Upper lobe of left lung (tissue), 6 donors: Measurements from ENCODE around the gene CCDC142. TPM values are rescaled to one million over a fixed set of nuclear protein-coding genes. Genes with fewer than 3 reads are reported as not detected.

Experiments used
- ATAC-seq, 2 donors: fragments of 200-7000 bp; cut with Tn5 transposase; one replicate each; pipeline ENCODE4 v1.9.1; 2022; ENCODE audit warnings: mild to moderate bottlenecking in 2 of 2, moderate library complexity in 2 of 2; ENCODE audit not compliant: low FRiP score in 2 of 2
- DNase-seq, 2 donors: peaks; one replicate each; pipeline ENCODE4 v3.0.0-alpha.2; 2019 to 2020
- H3K27ac ChIP-seq, 4 donors: fragments of 200-600 bp; sonication (generic); one replicate each; pipeline ENCODE4 v1.5.1; 2016 to 2019
- H3K27me3 ChIP-seq, 4 donors: fragments of 200-600 bp; sonication (generic); one replicate each; pipeline ENCODE4 v1.5.1; 2017 to 2019
- H3K36me3 ChIP-seq, 4 donors: fragments of 200-600 bp; sonication (generic); one replicate each; pipeline ENCODE4 v1.5.1; 2016 to 2019
- H3K4me1 ChIP-seq, 4 donors: fragments of 200-600 bp; sonication (generic); one replicate each; pipeline ENCODE4 v1.5.1; 2018 to 2019
- H3K4me3 ChIP-seq, 4 donors: fragments of 200-600 bp; sonication (generic); one replicate each; pipeline ENCODE4 v1.5.1; 2017 to 2019; ENCODE audit warnings: mild to moderate bottlenecking in 2 of 4, moderate library complexity in 1 of 4
- H3K9me3 ChIP-seq, 4 donors: fragments of 200-600 bp; sonication (generic); one replicate each; pipeline ENCODE4 v1.5.1; 2018 to 2019
- EP300 ChIP-seq, 4 donors: sonication (generic); formaldehyde crosslinking; IDR thresholded peaks; one replicate each; pipeline ENCODE4 v1.5.1; 2017; ENCODE audit warnings: antibody characterized with exemption in 4 of 4, control low read depth in 2 of 4
- POLR2A ChIP-seq, 4 donors: fragments of 450-650 bp; IDR thresholded peaks; one replicate each; pipeline ENCODE4 v1.5.1; 2016 to 2017; ENCODE audit warnings: antibody characterized with exemption in 4 of 4, mild to moderate bottlenecking in 2 of 4
- POLR2AphosphoS5 ChIP-seq, 2 donors: sonication (generic); formaldehyde crosslinking; IDR thresholded peaks; one replicate each; pipeline ENCODE4 v1.5.1; 2017; ENCODE audit warnings: antibody characterized with exemption in 2 of 2
- WGBS, 2 donors: methylation state at CpG; one replicate each; pipeline ENCODE4 v1.1.5; 2017 to 2018; 5-methylcytosine and 5-hydroxymethylcytosine counted together
- total RNA-seq, 6 donors: library from RNA; depleted of rRNA in 4 of 6; stranded (reverse); fragments of >200 nt in 4 of 6; gene quantifications; one replicate each; pipeline versions ENCODE4 v1.1.0 to v1.2.1, GENCODE V29; 2016 to 2021
- TF ChIP-seq, protein P1 (sequence below), 6 experiments: fragments of 450-650 bp in 4 of 6; fragments of 200-600 bp in 2 of 6; sonication (generic) in 2 of 6; IDR thresholded peaks; one replicate each; pipeline ENCODE4 v1.5.1; 2016 to 2019; ENCODE audit warnings: antibody characterized with exemption in 6 of 6
- donor health status: DM: no; HTN: no; CAD: no; lungs with moderate emphysema.
- donor health status: DM: no; HTN: yes; CAD: no; lungs with severe emphysema.

The CCDC142 gene
- total RNA-seq, 6 donors from 2014 or later: 14.8 to 67.1 (median 19.8) TPM

- no peaks in the 10 kb centered on the region for H3K9me3 ChIP-seq
- H3K27me3 ChIP-seq: peaks cover 0 to 25% (median 4%) of the 10 kb centered on the region in 4 donors
- TF ChIP-seq POLR2A (IDR thresholded peaks at IDR 0.05): no peak
- TF ChIP-seq POLR2AphosphoS5 (IDR thresholded peaks at IDR 0.05): no peak
- H3K36me3 ChIP-seq: peaks cover 0 to 22% (median 6%) of the 10 kb centered on the region in 4 donors
- ATAC-seq (no peak), DNase-seq (peak in 1 of 2 donors; percentile 51)
- H3K27ac ChIP-seq: peak overlapping the region; percentile 64 to 90 (median 82)
- H3K4me3 ChIP-seq: peak overlapping the region; percentile 18 to 74 (median 56)
- WGBS, 2 donors: 57 to 76% methylated on average over 25 to 45 of the region's 45 CpGs
- peaks cover 43 to 75% (median 58%) of the 10 kb centered on the region in 4 donors for H3K4me1 ChIP-seq
Observed at GRCh38 chr2:74503506-74504475, 21.0 kb upstream of the CCDC142 start.

- TF ChIP-seq POLR2AphosphoS5 (IDR thresholded peaks at IDR 0.05) (peak; percentile 45 to 86), EP300 (IDR thresholded peaks at IDR 0.05) (no peak), POLR2A (IDR thresholded peaks at IDR 0.05) (peak in 3 of 4 donors; percentile 72 to 81 (median 74))
- TF ChIP-seq, protein P1, sequence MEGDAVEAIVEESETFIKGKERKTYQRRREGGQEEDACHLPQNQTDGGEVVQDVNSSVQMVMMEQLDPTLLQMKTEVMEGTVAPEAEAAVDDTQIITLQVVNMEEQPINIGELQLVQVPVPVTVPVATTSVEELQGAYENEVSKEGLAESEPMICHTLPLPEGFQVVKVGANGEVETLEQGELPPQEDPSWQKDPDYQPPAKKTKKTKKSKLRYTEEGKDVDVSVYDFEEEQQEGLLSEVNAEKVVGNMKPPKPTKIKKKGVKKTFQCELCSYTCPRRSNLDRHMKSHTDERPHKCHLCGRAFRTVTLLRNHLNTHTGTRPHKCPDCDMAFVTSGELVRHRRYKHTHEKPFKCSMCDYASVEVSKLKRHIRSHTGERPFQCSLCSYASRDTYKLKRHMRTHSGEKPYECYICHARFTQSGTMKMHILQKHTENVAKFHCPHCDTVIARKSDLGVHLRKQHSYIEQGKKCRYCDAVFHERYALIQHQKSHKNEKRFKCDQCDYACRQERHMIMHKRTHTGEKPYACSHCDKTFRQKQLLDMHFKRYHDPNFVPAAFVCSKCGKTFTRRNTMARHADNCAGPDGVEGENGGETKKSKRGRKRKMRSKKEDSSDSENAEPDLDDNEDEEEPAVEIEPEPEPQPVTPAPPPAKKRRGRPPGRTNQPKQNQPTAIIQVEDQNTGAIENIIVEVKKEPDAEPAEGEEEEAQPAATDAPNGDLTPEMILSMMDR (IDR thresholded peaks at IDR 0.05): peak in 3 of 6 experiments; percentile 12 to 33 (median 19)
- Histone ChIP-seq H3K27me3 (peaks cover 0 to 33% (median 4%) of the 10 kb centered on the region in 4 donors), H3K9me3 (no peaks in the 10 kb centered on the region), H3K4me3 (peak overlapping the region; percentile 54 to 76 (median 66)), H3K36me3 (peaks cover 0 to 22% (median 6%) of the 10 kb centered on the region in 4 donors), H3K4me1 (peaks cover 47 to 78% (median 60%) of the 10 kb centered on the region in 4 donors), H3K27ac (peak overlapping the region; percentile 64 to 90 (median 82))
- DNase-seq: peak; percentile 93
- WGBS, 2 donors: 0 to 1% methylated on average over 22 to 39 of the region's 67 CpGs
- peak; percentile 74 to 87 for ATAC-seq
Observed at GRCh38 chr2:74502720-74503505, 20.1 kb upstream of the CCDC142 start.

- ATAC-seq (peak in 1 of 2 donors; percentile 17), DNase-seq (peak in 1 of 2 donors; percentile 79)
- Histone ChIP-seq H3K4me1 (peaks cover 51 to 83% (median 65%) of the 10 kb centered on the region in 4 donors), H3K36me3 (peaks cover 0 to 22% (median 6%) of the 10 kb centered on the region in 4 donors), H3K27ac (peak overlapping the region; percentile 64 to 90 (median 82)), H3K27me3 (peaks cover 0 to 38% (median 4%) of the 10 kb centered on the region in 4 donors), H3K9me3 (no peaks in the 10 kb centered on the region), H3K4me3 (peak overlapping the region; percentile 54 to 76 (median 66))
- TF ChIP-seq, protein P1 (IDR thresholded peaks at IDR 0.05): no peak
- TF ChIP-seq EP300 (IDR thresholded peaks at IDR 0.05): no peak
- no peak for TF ChIP-seq POLR2A (IDR thresholded peaks at IDR 0.05)
- TF ChIP-seq POLR2AphosphoS5 (IDR thresholded peaks at IDR 0.05): no peak
- WGBS, 2 donors: 17 to 20% methylated on average over 27 to 31 of the region's 32 CpGs
Observed at GRCh38 chr2:74502147-74502719, 19.4 kb upstream of the CCDC142 start.

DNA sequence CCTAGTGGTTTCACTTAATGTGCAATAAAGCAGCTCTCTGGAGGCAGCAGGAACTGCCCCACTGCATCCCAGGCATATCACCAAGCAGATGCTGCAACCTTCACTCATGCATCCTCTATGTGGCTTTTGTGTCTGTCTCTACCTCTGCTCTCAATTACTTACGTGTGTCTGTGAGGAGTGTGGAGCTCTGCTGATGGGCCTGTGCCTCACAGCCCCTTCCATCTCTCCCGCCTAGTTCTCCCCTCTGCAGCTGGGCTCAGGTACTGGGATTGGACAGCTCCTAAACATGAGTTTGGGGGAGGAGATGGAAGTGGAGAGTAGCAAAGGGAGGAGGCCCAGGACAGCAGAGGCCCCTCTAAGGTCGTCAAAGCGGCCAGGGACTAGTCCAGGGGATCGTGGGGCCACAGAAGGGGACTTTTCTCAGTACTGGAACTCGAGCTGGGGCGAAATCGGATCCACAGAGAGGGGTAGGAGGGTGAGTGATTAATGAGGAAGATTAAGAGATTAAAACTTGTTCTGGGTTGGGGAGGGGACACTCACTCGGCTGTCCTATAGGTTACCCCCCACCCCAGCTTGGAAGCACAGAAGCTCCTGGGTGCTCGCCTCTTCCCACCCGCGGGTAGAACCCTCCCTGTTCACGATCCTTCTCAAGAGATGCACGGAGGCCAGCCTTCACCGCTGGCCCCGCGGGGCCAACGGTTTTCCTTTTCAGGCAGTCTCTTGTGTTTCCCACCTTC is 18.7 kb upstream of the CCDC142 start:
- Histone ChIP-seq H3K9me3 (no peaks in the 10 kb centered on the region), H3K36me3 (peaks cover 0 to 22% (median 6%) of the 10 kb centered on the region in 4 donors), H3K4me3 (peak overlapping the region in 1 of 4 donors; percentile 74), H3K27me3 (peaks cover 0 to 38% (median 4%) of the 10 kb centered on the region in 4 donors), H3K27ac (no peak overlapping the region), H3K4me1 (peaks cover 47 to 78% (median 61%) of the 10 kb centered on the region in 4 donors)
- 84 to 85% methylated on average over 18 of the region's 18 CpGs for WGBS, 2 donors
- DNase-seq (peak in 1 of 2 donors; percentile 46), ATAC-seq (no peak)
- TF ChIP-seq EP300 (IDR thresholded peaks at IDR 0.05) (no peak), POLR2AphosphoS5 (IDR thresholded peaks at IDR 0.05) (no peak), POLR2A (IDR thresholded peaks at IDR 0.05) (no peak)
- TF ChIP-seq, protein P1 (IDR thresholded peaks at IDR 0.05): no peak
